NCI-H510A treated with DMSO at 0.1 percent for 48 hours (cell line): Measurements from ENCODE around the gene NRGN.

ENCODE experiments used
- DNase-seq: peaks from one replicate; lab custom pipeline; 2025; lab: John Stamatoyannopoulos, UW

Gene NRGN

DNA sequence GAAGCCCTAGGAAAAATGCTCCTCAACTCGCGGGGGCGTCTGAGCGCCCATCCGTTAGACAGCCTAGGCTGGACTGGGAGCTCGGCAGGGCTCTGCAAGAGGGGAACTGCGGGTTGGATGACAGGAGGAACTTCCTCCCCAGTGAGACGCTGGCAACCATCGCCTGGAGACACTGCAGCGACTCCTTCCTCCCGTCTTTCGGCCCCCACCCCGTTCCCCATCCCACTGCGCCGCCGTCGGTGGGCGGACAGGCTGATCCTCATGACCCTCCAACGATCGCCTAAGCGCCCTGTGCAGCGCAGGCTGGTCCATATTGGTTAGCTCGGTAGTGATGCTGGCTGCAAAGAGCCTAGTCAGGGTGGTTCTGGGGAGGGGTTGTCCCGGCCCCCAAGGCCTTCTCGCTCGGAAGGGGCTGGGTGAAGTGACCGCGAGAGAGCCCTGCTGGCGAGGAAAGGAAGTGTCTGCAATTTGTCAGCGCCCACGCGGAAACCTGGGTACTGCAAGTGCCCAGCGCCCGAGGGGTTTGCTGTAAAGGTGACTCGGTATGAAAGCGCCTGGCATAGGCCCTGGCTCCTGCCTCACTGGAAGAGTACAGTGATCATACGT is 638 bp downstream of the NRGN start:
- no peak for DNase-seq

DNA sequence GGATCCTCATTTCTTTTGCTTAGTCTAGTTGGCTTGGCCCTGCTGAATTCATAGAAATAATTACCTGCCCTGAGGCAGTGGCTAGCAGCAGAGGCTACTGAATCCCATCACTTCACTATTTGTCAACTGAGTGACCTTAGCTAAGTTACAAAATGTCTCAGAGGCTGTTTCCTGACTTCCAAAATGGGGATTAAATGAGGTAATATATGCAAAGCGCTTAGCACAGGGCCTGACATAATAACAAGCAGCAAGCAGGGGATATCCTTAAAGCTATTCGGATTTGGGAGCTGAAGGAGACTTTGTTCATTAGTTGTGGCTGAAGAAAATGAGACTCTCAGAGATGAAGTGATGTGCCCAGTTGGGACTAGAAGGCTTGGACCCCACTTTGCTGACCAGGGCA is 2.8 kb downstream of the NRGN start:
- DNase-seq = no peak

DNA sequence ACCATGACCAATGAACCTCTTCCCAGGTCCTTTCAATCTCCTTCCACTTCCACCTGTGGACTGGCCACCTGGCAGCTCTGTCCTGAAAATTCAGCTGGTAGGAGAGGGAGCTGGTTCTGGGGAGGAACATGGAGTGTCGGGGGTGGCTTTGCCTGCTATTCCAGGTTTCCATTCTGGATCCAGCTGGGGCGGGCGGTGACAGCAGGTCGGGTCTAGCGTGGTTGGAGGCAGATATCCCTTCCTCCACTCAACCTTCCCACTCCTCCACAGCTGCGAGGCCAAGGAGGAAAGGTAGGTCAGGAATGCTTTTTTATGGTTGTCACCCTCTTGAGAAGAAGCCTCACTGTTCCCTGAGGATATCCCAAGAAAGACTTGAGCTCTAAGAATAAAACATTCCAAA is 3.3 kb downstream of the NRGN start:
- no peak for DNase-seq

- DNase-seq = no peak
These were observed 5.6 kb downstream of the NRGN start for GRCh38 chr11:124745270-124745834.

GRCh38 chr11:124745835-124746620 is 6.3 kb downstream of the NRGN start:
- DNase-seq = no peak

- DNase-seq = peak; percentile 64
These were observed 7.0 kb downstream of the NRGN start for GRCh38 chr11:124746621-124747243.

DNA sequence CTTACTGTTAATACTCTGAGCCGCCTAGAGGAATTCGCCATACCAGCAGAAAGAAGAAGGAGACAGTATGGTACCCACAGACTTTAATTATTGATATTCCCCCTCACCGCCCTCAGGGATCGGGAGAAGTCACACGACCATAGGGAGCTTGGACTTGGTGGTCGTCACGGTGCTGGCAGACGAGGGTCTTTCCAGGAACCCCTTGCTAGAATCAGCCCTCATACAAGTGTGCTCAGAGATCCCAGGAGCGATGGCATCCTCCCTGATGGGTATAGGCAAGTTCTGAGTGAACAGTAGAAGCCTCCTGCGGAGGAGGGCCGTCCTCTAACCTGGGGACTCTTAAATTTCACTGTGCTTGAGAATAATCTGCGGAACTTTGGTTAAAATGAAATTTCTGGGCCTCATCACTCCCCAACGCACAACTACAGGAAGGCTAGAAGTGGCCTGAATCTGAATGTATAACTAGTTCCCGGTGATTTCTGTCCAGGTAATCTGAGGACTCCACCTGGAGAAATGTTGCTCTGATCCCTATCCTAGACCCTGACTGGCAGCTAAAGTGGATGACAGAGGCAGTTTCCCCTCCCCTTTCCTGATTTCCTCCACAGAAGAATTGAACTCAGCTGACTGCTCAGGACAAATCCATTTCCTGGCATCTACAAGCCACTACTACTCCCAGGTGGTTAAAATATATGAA is 7.8 kb downstream of the NRGN start:
- DNase-seq = no peak

- no peak for DNase-seq
These were observed 8.3 kb downstream of the NRGN start for GRCh38 chr11:124748100-124748418.

DNA sequence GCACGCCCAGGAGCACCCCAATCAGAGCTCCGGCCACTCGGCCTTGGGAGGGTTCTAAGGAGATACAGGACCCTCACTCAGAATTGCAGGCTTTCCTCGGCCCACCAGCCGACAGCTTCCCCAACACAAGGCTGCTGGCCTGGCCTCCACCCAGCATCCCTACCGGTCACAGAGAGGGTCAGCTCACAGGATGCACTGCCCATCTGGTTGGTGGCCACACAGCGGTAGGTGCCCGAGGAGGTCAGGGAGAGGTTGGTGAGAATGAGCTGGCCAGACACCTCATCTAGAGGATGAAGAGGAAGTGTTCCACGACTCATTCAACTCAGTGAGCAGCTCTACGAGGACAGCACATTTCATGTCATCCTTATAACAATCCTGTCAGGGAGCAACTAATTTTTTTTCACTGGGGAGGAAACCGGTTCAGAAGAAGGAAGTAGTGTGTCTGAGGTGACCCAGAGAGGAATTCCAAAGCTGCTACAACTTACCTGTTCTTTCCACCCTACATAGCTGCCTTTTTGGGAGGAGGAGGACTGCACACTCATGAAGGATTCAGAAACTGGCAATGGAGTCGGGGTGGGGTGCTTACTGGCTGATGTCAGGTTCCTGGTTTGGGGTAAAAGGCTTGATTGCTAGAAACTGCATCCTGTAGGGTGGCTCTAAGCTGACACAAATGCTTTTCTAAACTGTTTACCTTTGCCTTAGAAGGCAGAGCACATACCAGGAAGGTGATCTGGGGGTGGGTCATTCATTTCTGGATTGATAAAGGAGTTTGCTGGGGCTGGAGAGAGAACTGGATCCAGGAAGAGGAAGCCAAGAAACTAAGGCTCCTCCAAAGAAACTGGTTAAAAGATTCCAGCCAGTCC is 9.0 kb downstream of the NRGN start:
- no peak for DNase-seq

GRCh38 chr11:124749912-124750311 is 10.2 kb downstream of the NRGN start:
- DNase-seq = no peak

GRCh38 chr11:124751391-124751740 is 11.6 kb downstream of the NRGN start:
- DNase-seq = no peak

DNA sequence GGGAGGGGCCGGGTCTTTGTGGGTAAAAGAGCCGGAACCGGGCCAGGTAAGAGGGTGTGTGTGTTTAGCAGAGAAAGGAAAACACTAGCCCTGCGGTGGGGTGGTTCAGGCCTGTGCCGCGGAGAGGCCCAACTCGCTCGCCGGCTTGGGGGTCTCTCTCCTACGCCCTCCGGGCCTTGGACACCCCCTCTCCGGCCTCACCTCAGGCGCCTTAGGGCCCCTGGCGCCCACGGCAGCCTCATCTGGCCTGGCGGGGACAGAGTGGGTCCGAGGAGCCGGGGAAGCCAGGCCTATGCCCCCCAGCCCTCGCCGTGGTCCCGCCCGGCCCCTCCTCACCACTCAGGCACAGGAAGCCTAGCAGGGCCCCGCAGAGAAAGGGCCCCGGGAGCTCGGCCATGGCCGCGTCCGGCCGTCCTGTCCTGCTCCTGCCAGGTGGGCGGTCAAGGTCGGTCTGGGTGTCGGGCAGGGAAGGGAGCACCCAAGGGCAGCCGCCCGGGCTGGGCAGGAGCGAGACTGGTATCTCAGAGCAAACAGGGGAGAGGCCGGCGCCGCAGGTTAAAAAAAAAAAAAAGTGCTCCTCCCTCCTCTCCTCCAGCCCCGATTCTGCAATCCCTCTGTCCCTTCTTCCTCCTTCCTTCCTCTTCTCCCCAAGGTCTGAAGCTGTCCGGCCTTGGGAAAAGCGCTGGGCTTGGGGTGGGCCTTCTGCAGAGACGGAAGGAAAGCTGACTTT is 12.2 kb downstream of the NRGN start, which contains the start of gene VSIG2:
Gene VSIG2 (minus strand): TSS at position 515 of the 730 bp plus-strand sequence. CDS start 118 bp downstream, at position 397.
- no peak for DNase-seq

DNA sequence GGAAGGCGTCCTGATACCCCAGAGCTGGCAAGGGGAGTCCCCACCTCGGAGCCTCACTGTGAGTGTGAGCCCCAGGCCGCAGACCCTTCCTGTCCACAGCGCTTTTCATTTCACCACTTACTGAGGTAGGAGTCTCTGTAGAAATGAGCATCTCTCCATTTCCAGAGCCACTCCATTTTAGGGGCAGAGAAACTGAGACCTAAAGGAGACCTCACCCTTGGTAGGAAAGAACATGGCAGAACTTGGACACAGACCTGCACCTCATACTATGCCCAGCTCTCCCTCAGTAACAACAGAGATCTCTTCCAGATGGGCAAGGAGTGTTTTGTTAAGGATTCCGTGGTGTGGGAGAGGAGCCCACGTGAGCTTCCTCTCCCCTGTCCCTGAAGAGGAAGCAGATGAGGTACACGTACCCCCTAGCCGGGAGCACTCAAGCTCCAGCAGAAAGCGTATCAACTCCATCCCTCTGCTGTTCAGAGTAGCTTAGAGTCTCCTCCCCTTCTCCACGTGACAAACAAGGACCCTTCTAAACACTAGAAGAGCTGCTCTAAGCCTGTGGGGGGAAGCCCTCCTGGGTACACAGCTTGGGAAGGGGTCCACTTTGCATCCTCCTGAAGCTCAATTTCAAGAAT is 12.8 kb downstream of the NRGN start:
- no peak for DNase-seq

- no peak for DNase-seq
These were observed 13.5 kb downstream of the NRGN start for GRCh38 chr11:124753205-124753604.

GRCh38 chr11:124753624-124754023 is 13.9 kb downstream of the NRGN start:
- no peak for DNase-seq

GRCh38 chr11:124754309-124754708 is 14.6 kb downstream of the NRGN start:
- no peak for DNase-seq

DNA sequence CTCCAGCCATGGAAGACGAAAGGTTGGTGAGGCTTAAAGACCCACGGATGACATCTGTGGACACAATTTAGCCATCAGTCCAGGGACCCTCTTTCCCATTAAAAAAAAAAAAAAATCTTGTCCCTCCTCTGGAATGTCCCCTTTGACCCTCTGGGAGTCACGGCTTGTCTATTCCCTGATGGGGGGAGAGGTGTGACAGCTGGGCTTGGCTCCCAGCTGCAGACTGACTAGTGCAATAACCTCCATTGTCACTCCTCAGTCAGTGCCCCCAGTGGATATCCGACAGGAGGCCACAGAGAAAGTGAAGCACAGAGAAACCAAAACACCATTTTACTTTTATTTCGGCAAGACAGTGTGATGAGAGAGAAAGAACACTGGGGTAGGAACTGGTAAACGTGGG is 15.0 kb downstream of the NRGN start:
- no peak for DNase-seq

DNA sequence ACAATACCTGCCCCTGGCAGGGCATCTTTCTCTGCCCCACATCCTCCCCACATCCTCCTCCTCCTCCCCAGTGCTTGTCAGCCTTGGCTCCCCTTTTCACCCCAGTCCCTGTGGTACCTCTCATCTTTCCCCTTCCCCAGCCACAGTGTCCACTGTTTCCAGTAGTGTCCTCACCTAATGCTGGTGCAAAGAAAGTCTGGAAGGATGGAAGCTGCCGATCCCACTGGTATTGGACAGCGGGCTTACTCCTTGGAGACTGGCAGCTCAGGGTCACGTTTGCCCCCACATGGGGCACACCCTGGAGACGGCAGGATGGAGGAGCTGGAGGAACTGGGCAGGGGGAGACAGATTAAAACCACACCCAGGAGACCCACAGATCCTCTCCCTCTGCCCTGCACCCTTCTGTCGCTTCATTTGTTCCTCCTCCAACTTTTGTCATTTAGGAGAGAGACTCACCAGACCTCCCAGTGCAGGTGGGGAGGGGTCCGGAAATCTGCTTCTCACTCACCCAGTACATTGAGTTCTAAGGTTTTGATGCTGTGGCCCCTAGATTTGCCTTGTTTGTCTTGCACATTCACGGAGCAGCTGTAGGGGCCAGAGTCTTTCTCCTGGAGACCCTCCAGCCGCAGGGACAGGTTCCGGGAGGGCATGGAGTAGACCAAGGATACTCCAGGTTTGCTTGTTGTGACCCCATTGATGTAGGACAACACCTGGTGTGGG is 16.5 kb downstream of the NRGN start:
- DNase-seq = no peak

DNA sequence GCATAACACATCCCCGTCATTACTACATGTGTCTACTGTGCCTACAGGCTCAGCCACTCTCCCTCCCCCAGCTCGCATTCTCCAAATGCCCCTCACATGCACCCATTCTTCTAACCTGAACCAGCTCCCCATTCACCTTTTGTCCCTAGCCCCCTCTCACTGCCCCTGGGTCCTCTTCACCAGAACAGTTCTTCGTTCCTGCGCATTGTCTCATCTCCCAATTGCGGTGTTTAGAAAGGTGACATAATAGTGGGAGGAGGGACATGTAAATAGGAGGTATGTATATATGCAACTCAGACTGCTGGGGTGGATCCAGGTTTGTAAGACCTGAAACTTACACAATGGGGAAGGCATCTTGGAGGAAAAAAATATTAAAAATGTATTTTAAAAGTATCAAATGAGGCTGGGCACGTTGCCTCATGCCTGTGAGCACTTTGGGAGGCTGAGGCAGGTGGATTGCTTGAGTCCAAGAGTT is 17.0 kb downstream of the NRGN start:
- DNase-seq = no peak

- DNase-seq = no peak
These were observed 17.6 kb downstream of the NRGN start for GRCh38 chr11:124757320-124757719.
